Mesendoderm (in vitro differentiated cells): ENCODE results near the gene STX1A.

Experiments used
- DNase-seq: peaks from one replicate; pipeline ENCODE4 v3.0.0; 2013
- H2AK5ac ChIP-seq: 2 replicates; pipeline ENCODE4 v1.6.1; 2013; ENCODE audit warnings: low read length, inconsistent platforms
- H2BK120ac ChIP-seq: 2 replicates; pipeline ENCODE4 v1.6.1; 2013; ENCODE audit warnings: low read depth, mild to moderate bottlenecking, low read length, moderate library complexity, mixed read lengths
- H2BK15ac ChIP-seq: replicated peaks from 2 replicates; pipeline ENCODE4 v1.6.1; 2013; ENCODE audit warnings: low read depth, mild to moderate bottlenecking, moderate library complexity
- H2BK5ac ChIP-seq: 2 replicates; pipeline ENCODE4 v1.6.1; 2013; ENCODE audit warnings: low read length, inconsistent platforms
- H3K18ac ChIP-seq: 2 replicates; pipeline ENCODE4 v1.6.1; 2013; ENCODE audit warnings: mild to moderate bottlenecking, low read length, mixed read lengths
- H3K23ac ChIP-seq: one replicate; pipeline ENCODE4 v1.6.1; 2013; ENCODE audit warnings: low read length
- H3K27ac ChIP-seq: 2 replicates; pipeline ENCODE4 v1.5.1; 2013; ENCODE audit warnings: low read depth, mild to moderate bottlenecking, inconsistent platforms, low read length, moderate library complexity
- H3K27me3 ChIP-seq: 2 replicates; pipeline ENCODE4 v1.6.1; 2013; ENCODE audit warnings: low read length, control low read depth, mild to moderate bottlenecking, inconsistent platforms; ENCODE audit not compliant: insufficient read depth, poor library complexity
- H3K36me3 ChIP-seq: 2 replicates; pipeline ENCODE4 v1.6.1; 2013; ENCODE audit warnings: low read length, inconsistent platforms; ENCODE audit not compliant: control insufficient read depth, insufficient read depth
- H3K4ac ChIP-seq: one replicate; pipeline ENCODE4 v1.6.1; 2013; ENCODE audit warnings: low read depth, mild to moderate bottlenecking, low read length, moderate library complexity
- H3K4me1 ChIP-seq: 2 replicates; pipeline ENCODE4 v1.6.1; 2013; ENCODE audit warnings: low read depth, low read length, inconsistent platforms; ENCODE audit not compliant: control insufficient read depth
- H3K4me2 ChIP-seq: 2 replicates; pipeline ENCODE4 v1.6.1; 2013; ENCODE audit warnings: low read length
- H3K4me3 ChIP-seq: 2 replicates; pipeline ENCODE4 v1.5.1; 2013; ENCODE audit warnings: mild to moderate bottlenecking, low read length
- H3K56ac ChIP-seq: one replicate; pipeline ENCODE4 v1.6.1; 2013; ENCODE audit warnings: low read length
- H3K79me1 ChIP-seq: 2 replicates; pipeline ENCODE4 v1.6.1; 2013; ENCODE audit warnings: low read length, inconsistent platforms
- H3K79me2 ChIP-seq: 2 replicates; pipeline ENCODE4 v1.6.1; 2013; ENCODE audit warnings: mild to moderate bottlenecking, low read length; ENCODE audit not compliant: control insufficient read depth, insufficient read depth
- H3K9ac ChIP-seq: 2 replicates; pipeline ENCODE4 v1.6.1; 2013; ENCODE audit warnings: low read length, inconsistent platforms
- H4K5ac ChIP-seq: one replicate; pipeline ENCODE4 v1.6.1; 2013; ENCODE audit warnings: low read length
- H4K8ac ChIP-seq: one replicate; pipeline ENCODE4 v1.6.1; 2013; ENCODE audit warnings: low read depth, mild to moderate bottlenecking, control low read depth, low read length, moderate library complexity
- WGBS: extraction: QIAGEN DNeasy Blood & Tissue Kit; methylation state at CpG from one replicate; pipeline ENCODE4 v1.1.7; 2013; ENCODE audit warnings: low lambda C conversion rate, missing lambda C conversion rate; ENCODE audit not compliant: insufficient coverage; ENCODE audit errors: extremely low coverage; 5-methylcytosine and 5-hydroxymethylcytosine counted together

STX1A gene

GRCh38 chr7:73701357-73701995 lies 18.0 kb downstream of the STX1A start:
- Histone ChIP-seq H3K56ac (no peak overlapping the region), H4K5ac (no peak overlapping the region), H3K27ac (no peak overlapping the region), H3K79me2 (no peaks in the 10 kb centered on the region), H2BK5ac (no peak overlapping the region), H2AK5ac (no peak overlapping the region), H3K9ac (no peak overlapping the region), H3K27me3 (no peaks in the 10 kb centered on the region), H3K4me1 (no peaks in the 10 kb centered on the region), H3K23ac (no peak overlapping the region), H3K4me3 (no peak overlapping the region), H3K18ac (no peak overlapping the region), H2BK15ac (no peak overlapping the region), H3K36me3 (peaks cover 6% of the 10 kb centered on the region), H3K79me1 (no peaks in the 10 kb centered on the region), H3K4ac (no peak overlapping the region), H3K4me2 (no peak overlapping the region), H4K8ac (no peak overlapping the region), H2BK120ac (no peak overlapping the region)
- peak; percentile 95 for DNase-seq
- no CpG with 5 or more reads among the region's 13 CpGs for WGBS

DNA sequence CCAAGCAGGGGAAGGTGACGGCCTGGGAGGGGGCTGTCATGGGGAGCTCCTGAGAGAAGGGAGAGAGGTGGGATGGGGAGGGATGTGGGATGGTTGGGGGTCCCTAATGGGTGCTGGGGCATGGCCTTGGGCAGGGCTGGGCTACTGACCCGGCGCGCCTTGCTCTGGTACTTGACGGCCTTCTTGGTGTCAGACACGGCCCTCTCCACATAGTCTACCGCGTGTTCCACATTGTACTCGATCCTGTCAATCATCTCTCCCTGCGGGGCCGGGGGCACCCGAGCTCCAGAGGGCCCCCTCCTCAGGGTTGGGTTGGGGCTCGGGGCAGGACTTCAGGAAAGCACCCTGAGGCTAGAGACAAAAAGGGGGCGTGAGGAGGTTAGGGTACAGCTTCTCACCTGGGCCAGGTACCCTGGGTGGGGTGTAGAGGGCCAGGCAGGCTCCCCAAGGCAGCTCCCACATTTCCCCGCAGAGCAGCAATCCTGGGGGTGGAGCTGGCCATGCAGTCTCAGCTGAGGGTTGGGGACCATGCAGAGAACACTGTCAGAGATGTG lies 18.8 kb downstream of the STX1A start:
- Histone ChIP-seq H2BK120ac (no peak overlapping the region), H3K56ac (no peak overlapping the region), H3K23ac (no peak overlapping the region), H3K27ac (no peak overlapping the region), H3K4me1 (no peaks in the 10 kb centered on the region), H3K36me3 (peaks cover 8% of the 10 kb centered on the region), H3K79me1 (no peaks in the 10 kb centered on the region), H3K4me2 (no peak overlapping the region), H2BK15ac (no peak overlapping the region), H3K27me3 (no peaks in the 10 kb centered on the region), H4K5ac (no peak overlapping the region), H2BK5ac (no peak overlapping the region), H2AK5ac (no peak overlapping the region), H3K4me3 (no peak overlapping the region), H3K4ac (no peak overlapping the region), H3K79me2 (no peaks in the 10 kb centered on the region), H3K9ac (no peak overlapping the region), H4K8ac (no peak overlapping the region), H3K18ac (no peak overlapping the region)
- no CpG with 5 or more reads among the region's 15 CpGs for WGBS
- DNase-seq = no peak

- Histone ChIP-seq H3K79me1 (no peaks in the 10 kb centered on the region), H3K27me3 (no peaks in the 10 kb centered on the region), H3K27ac (no peak overlapping the region), H4K5ac (no peak overlapping the region), H2AK5ac (no peak overlapping the region), H3K4me2 (no peak overlapping the region), H2BK120ac (no peak overlapping the region), H3K4me1 (no peaks in the 10 kb centered on the region), H4K8ac (no peak overlapping the region), H3K79me2 (no peaks in the 10 kb centered on the region), H2BK5ac (no peak overlapping the region), H3K18ac (no peak overlapping the region), H3K23ac (no peak overlapping the region), H3K9ac (no peak overlapping the region), H2BK15ac (no peak overlapping the region), H3K4ac (no peak overlapping the region), H3K56ac (no peak overlapping the region), H3K4me3 (no peak overlapping the region), H3K36me3 (peaks cover 9% of the 10 kb centered on the region)
- WGBS = no CpG with 5 or more reads among the region's 14 CpGs
- DNase-seq = no peak
Observed at GRCh38 chr7:73700069-73700423, 19.4 kb downstream of the STX1A start.

GRCh38 chr7:73699370-73700068 lies 19.9 kb downstream of the STX1A start:
- Histone ChIP-seq H3K27ac (no peak overlapping the region), H3K4ac (no peak overlapping the region)

GRCh38 chr7:73698410-73698809 lies 21.1 kb downstream of the STX1A start:
- no peak for DNase-seq
- peaks cover 15% of the 10 kb centered on the region for H3K36me3 ChIP-seq
- H3K27ac ChIP-seq = no peak overlapping the region
- H3K4me2 ChIP-seq = no peak overlapping the region
- H2AK5ac ChIP-seq = no peak overlapping the region
- no peak overlapping the region for H3K9ac ChIP-seq
- no peak overlapping the region for H3K4ac ChIP-seq
- no CpG with 5 or more reads among the region's 7 CpGs for WGBS
- no peak overlapping the region for H2BK5ac ChIP-seq
- H3K79me1 ChIP-seq = no peaks in the 10 kb centered on the region
- no peaks in the 10 kb centered on the region for H3K27me3 ChIP-seq
- H4K8ac ChIP-seq = no peak overlapping the region
- H3K79me2 ChIP-seq = no peaks in the 10 kb centered on the region
- H3K4me1 ChIP-seq = no peaks in the 10 kb centered on the region
- no peak overlapping the region for H3K56ac ChIP-seq
- no peak overlapping the region for H2BK120ac ChIP-seq
- H3K23ac ChIP-seq = no peak overlapping the region
- H3K4me3 ChIP-seq = no peak overlapping the region
- no peak overlapping the region for H3K18ac ChIP-seq
- H2BK15ac ChIP-seq = no peak overlapping the region
- H4K5ac ChIP-seq = no peak overlapping the region

More at GRCh38 chr7:73699370-73700068, 19.9 kb downstream of the STX1A start:
- peaks cover 10% of the 10 kb centered on the region for H3K36me3 ChIP-seq
- no peak overlapping the region for H3K9ac ChIP-seq
- no peak overlapping the region for H4K5ac ChIP-seq
- no CpG with 5 or more reads among the region's 15 CpGs for WGBS
- H2BK5ac ChIP-seq = no peak overlapping the region
- H3K4me3 ChIP-seq = no peak overlapping the region
- no peak overlapping the region for H3K18ac ChIP-seq
- no peaks in the 10 kb centered on the region for H3K4me1 ChIP-seq
- H2AK5ac ChIP-seq = no peak overlapping the region
- H4K8ac ChIP-seq = no peak overlapping the region
- no peak overlapping the region for H2BK120ac ChIP-seq
- H3K4me2 ChIP-seq = no peak overlapping the region
- no peak overlapping the region for H3K23ac ChIP-seq
- H3K27me3 ChIP-seq = no peaks in the 10 kb centered on the region
- H2BK15ac ChIP-seq = no peak overlapping the region
- no peak overlapping the region for H3K56ac ChIP-seq
- no peak for DNase-seq
- no peaks in the 10 kb centered on the region for H3K79me1 ChIP-seq
- no peaks in the 10 kb centered on the region for H3K79me2 ChIP-seq
